Right hindlimb (tissue), 1 donor: ENCODE results near the gene NCKAP5.

Experiments used
- DNase-seq: peaks from one replicate; pipeline ENCODE4 v3.0.0-alpha.2; 2018

Gene NCKAP5

DNA sequence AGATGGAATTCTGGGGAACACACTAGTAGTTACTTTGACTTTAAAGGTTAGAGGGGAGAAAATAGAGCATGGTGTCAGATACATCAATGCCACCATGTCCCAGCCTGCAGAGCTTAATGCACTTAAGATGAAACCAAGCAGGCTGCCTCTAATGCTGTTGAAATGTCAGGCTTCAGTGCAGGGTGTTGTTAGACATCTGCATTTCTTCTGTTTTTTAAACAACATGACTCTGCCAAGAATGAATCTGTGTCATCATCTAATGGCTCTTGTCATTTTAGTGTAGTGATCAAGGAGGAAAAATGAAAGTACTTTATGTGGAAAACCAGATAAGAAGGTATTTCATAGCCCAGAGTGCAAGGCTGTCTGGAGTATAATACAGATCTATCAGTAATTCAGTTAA, 928.1 kb downstream of the NCKAP5 start:
- DNase-seq = no peak

GRCh38 chr2:132638313-132639040, 929.8 kb downstream of the NCKAP5 start:
- no peak for DNase-seq

DNA sequence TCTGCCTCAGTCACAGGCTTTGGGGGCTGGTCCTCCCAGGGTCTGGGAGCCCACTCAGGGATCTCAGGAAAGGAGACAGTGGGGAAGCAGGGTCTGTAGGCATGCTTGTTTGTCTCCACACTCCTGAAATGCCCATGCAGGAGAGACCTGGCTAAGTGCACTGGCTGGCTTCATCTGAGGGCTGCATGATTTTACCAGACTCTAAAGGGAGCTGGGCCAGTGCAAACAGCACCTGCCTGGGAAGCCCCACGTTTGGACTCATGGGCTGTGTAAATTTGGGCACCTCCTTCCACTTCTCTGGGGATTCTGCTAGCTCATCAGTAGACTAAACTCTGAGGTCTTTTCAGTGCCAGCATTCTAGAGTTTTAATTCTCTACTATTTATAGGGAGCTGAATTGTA, 931.9 kb downstream of the NCKAP5 start:
- DNase-seq = no peak

GRCh38 chr2:132633635-132634034, 934.6 kb downstream of the NCKAP5 start:
- no peak for DNase-seq

GRCh38 chr2:132632000-132632649, 936.1 kb downstream of the NCKAP5 start:
- DNase-seq = peak; percentile 45

GRCh38 chr2:132627536-132627935, 940.7 kb downstream of the NCKAP5 start:
- DNase-seq = no peak

DNA sequence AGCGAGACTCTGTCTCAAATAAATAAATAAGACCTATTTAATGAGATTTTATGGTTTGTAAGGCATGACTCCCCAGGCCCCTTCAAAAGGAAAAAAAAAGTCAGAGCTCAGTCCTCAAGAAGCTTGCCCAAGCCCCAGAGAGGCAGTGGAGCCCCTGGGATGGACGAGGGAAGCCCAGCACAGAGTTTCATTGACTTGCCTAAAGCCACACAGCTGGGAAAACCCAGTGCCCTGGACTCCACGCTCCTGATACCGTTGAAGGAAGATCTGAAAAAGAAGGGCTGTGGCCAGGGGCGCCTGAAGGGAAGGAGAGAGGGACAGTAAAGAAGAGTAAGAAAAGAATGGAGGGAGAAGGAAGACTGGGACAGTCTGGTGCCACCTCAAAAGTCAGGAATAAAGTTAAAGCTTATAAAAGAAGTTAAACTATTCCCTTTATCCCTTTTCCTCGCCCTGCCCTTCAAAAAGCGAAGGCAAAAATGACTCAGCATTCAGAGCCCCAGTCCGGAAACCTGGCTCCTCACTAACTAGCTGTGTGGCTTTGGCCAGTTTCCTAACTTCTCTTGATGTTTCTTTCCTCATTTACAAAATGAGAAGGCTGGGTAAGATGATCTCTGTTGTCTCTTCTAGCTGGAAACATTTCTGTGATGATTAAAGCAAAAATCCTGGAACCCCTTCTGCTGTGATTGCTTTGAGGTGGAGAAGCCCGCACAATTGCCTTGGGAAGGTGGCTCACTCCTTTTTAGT, 945.0 kb downstream of the NCKAP5 start:
- peak; percentile 64 for DNase-seq
